ENCODE results near the gene KCNK18.

The KCNK18 gene

DNA sequence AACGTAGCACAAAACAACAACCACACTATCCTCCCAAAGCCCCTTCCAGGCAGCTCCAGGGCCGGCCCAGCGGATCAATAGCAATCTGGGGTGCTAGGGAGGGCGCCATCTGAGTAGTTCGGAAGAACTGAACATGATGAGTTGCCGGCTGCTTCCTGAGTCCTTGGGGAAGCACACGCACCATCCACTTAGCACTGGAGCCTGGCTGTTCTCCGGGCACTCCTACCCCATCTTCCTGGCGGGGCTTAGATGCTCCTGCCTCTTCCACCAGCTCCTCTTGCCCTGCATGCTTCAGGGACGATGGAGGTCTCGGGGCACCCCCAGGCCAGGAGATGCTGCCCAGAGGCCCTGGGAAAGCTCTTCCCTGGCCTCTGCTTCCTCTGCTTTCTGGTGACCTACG lies at the start of gene KCNK18:
KCNK18 (plus strand) TSS at position 301 of the 400 bp plus-strand sequence; CDS start at position 301, 0 bp downstream.
- DNase-seq: no peak

DNA sequence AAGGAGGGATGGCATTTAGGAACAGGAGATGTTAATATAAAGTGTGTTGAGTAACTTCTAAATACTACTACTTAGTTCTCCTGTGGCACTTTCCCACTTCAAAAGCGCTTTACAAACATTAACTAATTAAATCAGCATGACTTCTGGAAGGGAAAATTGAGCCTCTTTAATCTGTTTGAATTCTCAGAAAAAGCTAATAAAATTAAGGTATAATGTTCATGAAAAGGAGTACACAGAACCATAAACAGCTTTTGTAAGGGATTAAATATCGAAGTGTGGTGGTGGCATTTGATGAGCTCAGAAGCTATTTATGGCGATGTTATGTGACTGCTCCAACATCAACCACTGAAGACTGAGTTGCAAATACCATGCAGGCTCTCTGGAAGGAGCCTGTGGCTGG lies 49.0 kb upstream of the KCNK18 start:
- DNase-seq: no peak

- DNase-seq: no peak
Observed at GRCh38 chr10:117152668-117153067, 44.6 kb upstream of the KCNK18 start.

GRCh38 chr10:117158297-117158696 lies 39.0 kb upstream of the KCNK18 start:
- DNase-seq: no peak

DNA sequence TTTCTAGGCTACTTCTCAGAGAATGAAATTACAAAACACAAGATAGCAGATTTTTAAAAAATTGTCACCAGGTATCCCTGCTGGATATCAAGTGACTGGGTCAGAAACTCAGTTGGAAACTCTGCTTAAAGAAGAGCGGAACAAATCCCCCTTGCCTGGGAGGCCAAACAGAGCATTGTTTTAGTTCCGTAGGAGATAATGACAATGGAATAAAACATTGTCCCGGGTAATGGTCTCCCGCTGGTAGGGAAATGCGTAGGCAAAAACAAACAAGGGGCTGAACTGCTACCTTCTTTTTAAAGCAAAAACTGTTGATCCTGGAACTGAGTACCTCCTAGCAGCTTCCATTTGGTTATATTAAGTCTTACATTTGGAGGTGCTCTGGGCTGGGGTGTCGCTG lies 37.9 kb upstream of the KCNK18 start:
- no peak for DNase-seq

DNA sequence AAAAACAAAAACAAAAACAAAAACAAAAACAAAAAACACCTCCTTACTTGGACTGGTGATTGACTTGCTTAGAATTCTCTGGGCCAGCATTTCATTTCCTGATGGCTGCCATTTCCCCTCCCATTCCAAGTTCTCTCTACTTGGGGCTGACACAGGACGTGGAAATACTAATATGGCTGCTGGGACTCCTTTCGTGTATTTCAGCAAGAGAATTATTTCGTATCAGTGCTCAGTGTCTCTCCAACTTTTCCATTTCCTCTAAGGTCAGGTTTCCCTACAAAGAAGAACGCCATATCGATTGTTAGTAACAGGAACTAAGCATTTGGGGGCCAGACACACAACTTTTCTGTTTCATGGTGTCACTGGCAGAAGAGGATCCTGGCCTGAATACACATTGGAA lies 36.7 kb upstream of the KCNK18 start:
- DNase-seq: no peak

DNA sequence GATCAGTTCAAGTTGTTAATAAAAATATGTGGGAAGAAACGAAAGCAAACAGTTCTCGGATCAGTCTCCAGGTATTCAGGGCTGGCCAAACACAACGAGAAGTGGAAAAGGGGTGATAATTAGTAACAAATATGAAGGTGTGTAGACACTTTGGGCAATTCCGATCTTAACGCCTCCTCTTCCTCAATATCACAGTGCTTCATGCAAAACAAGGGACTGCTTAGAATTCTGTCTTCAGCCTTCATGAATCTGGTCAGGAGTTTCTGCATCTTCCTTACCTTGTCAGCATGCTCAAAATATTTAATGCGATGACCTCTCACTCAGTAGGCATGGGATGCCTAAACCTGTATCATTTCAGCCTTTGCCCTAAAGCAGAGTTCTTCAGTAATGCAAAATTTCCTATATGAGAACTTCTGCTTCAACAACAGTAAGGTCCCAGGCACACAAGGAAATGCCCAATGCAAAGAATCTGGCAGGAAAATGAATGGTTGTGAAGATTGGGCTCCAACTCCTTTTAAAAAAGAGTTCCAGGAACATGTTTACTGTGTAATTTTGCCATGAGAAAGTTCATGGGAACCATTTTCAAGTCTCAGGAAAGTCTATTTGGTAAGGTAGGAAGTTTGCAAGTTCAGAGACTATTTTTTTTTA lies 35.8 kb upstream of the KCNK18 start:
- DNase-seq: no peak

- DNase-seq: no peak
Observed at GRCh38 chr10:117162093-117163060, 34.9 kb upstream of the KCNK18 start.

DNA sequence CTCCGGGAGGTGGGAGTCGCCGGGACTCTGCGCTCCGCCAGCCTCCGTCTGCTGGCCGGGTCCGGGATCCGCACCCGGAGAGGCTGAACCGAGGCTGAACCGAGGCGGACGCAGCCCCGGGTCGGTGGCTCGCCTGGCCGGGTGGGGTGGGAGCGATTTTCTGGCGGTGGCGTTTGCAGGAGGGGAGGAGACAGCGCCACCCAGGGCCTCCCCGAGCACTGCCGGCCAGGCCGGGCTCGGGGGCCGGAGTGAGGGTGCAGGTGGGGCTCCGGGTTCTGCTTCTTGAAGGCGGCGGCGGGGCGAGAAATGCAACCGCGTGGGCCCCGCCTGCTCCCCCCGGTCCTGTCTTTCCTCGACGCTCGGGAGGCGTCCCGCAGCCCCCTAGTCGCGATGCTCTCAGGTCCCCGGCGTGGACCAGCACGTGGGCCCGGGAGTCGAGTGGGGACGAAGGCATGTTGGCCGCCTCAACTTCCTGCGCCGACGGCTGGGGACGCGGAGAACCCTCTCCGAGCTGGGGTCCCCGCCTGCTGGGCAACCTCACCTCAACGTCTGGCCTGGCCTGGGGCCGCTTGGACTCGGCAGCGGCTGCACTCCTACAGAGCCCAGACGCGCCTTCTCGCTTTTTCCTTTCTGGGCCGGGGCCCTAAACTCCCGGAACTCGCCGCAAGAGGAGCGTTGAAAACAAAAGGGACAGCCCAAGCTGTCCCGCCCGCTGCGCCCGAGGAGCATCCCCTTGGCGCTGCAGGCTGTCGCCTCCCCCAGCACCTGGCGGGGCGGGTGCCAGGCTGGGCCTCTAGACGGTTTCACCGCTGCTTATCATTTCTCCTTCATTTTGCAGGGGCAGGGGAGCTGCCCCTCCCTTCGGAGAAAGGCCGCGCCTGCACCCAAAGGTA lies 34.0 kb upstream of the KCNK18 start:
- DNase-seq: no peak

GRCh38 chr10:117163954-117164548 lies 33.2 kb upstream of the KCNK18 start:
- DNase-seq: no peak

DNA sequence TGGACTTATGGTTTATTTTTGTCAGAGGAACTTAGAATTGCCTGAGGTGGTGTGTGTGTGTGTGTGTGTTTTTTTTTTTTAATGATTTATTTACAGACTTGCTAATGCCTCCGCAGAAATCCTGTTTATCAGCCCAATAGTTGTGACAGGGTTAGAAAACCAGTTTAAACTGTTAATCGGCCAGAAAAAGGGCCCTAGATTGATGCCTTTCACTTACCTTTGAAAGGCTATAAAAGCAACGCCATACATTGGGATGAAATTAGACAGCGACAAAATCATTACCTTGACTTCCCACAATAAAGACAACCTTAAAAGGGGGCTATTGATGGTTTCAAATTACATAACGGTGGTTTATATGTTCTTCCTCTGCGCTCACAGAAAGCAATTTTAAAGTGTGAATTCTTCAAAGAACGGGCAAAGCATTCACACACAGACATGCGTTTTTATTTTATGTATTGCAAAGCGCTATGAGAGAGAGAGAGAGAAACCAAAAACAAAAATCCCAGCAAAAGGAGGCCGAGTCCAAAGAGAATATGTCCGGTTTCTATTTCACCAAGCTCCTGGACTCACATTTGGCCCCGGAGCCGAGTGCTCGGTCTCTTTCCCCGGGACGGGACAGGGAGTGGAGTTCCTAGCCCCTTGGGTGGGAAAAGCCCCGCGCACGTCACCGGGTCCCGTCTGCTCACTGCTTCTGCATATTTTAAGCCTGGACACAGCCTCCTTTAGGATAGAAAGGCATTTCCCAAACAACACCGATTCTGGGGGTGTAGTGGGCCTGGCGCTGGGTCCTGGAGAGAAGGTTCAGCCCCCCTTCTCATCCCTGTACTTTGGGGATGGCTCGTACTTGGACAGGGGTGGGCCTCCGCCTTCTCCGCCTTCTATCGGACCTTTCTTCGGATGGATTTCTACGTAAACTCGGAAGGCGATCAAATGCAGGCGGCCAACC lies 32.4 kb upstream of the KCNK18 start:
- DNase-seq: no peak

DNA sequence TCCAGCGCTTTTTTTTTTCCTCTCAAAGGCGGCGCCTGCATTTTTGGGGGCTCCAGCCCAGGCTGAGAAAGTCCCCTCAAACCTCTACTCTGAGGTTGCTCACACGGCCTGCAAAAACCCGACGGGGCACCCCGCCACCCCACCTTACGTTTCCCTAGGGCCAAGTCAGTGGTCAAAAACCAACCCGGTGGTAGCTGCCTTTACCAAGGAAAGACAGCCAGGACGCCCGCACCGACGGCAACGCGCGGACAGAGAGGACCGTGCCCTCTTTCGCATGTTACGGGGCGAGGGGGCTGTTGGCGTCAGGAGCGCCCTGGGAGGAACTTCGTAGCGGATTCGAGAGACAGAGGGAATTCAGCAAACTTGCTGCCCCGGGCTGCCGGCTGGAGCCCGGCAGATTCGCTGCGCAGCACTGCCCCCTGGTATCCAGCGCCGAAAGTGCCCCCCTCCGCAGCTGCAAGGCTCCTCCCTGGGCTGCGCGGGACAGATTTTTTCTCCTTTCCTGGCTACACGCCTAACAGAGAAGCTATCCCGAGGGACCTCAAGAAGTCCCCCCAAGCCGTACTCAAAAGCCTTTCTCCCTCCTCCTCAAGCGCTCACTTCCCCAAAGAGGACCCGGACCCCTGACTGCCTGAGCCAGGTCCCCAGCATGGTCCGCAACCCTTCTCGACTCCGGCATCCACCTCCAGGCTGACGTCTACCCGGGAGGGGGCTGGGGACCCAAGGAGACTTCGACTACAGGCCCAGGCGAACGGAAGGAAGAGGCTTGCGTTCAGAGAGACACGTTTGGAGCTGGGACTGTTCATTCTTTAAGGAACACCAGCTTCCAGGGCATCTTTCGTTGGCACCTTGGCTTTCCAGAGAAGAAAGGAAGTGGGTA lies 31.5 kb upstream of the KCNK18 start:
- no peak for DNase-seq

- DNase-seq: no peak
Observed at GRCh38 chr10:117166418-117167345, 30.6 kb upstream of the KCNK18 start.

- DNase-seq: no peak
Observed at GRCh38 chr10:117167346-117167788, 29.9 kb upstream of the KCNK18 start.

DNA sequence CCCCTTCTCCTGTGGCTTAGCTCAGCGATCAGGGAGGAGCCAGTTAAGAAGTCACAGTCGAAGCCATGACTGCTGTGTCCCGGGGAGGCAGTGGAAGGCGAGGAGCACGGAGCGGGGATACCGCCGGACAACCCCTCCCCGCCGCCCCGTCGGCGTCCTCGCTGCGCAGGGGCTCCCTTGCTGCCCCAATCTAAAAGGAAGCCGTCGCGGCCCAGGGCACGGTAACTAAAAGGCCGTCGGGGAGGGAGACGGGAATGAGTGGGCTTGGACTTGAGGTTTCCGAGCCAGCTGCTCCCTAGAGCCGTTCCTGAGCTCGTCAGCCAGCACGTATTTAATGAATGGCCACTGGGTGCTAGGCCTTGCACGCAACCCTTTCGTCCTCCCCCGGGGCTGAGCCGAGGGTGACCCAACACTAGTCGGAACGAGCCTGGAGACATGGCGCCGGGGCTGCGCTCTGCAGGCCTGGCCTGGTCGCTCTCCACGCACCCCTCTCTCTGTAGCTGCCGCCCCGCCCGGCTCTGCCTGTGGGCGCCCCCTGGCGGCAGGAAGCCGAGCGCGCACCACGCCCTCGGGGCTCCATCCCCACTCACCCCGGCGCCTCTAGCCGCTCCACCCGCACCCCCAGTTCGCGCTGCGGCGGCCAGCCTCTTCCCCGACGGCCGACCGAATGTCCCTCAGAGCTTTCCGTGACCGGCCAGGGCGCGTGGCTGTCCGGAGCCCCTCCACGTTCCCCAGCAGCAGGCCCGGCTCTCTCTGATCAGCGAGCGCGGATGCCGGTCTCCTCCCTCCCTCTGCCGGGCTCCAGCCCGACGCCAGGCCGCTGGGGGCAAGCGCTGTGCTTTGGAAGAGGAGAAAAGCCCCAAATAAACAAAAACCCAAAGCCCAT lies 29.3 kb upstream of the KCNK18 start:
- DNase-seq: no peak

GRCh38 chr10:117168729-117169128 lies 28.6 kb upstream of the KCNK18 start:
- no peak for DNase-seq

GRCh38 chr10:117169480-117169879 lies 27.8 kb upstream of the KCNK18 start:
- no peak for DNase-seq

DNA sequence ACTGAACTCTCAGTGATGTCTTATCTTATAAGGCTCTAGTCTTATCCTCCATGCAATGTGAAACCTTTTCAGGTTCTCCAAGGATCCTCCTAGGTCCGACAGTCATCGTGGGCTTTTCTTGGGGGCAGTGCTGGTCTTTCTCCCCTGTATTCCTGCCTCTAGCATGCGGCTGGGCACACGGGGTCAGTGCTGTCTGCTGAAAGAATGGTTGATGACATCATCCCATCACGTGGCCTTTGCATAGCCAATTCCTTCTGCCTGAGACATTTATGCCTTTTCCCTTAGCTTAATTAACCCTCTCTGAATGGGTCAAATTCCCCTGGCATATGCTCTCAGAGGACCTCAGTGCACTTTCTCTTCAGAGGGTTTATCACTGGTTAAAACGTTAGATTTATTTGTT lies 27.0 kb upstream of the KCNK18 start:
- DNase-seq: no peak
